ENCODE measurements around the gene CHIA. TPM values are rescaled to one million over a fixed set of nuclear protein-coding genes. Genes with fewer than 3 reads are reported as not detected.

CHIA gene
- total RNA-seq, 4 donors from 2014 or later = 2.6 to 3.6 TPM; not detected in 2

DNA sequence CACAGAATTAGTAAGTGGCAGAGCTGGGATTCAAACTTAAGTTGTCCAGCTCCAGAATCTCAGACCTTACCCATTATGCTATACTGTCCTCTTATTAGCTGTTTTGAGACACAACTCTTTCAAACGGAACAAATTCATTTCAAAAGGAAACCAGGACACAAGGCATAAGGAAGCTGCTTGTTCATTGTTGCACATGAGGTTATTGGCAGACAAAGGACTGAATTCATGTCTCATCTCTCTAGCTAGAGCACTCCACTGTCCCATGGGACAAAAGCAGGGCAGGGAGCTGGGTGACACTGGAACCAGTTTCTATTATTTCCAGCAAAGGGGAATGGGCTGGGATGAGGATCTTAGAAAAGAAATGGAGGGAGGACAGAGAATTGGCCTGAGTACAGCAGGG, 36.8 kb upstream of the CHIA start:
- TF ChIP-seq, protein P1, sequence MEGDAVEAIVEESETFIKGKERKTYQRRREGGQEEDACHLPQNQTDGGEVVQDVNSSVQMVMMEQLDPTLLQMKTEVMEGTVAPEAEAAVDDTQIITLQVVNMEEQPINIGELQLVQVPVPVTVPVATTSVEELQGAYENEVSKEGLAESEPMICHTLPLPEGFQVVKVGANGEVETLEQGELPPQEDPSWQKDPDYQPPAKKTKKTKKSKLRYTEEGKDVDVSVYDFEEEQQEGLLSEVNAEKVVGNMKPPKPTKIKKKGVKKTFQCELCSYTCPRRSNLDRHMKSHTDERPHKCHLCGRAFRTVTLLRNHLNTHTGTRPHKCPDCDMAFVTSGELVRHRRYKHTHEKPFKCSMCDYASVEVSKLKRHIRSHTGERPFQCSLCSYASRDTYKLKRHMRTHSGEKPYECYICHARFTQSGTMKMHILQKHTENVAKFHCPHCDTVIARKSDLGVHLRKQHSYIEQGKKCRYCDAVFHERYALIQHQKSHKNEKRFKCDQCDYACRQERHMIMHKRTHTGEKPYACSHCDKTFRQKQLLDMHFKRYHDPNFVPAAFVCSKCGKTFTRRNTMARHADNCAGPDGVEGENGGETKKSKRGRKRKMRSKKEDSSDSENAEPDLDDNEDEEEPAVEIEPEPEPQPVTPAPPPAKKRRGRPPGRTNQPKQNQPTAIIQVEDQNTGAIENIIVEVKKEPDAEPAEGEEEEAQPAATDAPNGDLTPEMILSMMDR (IDR thresholded peaks at IDR 0.05; ENCODE audit: low read depth) = no peak

DNA sequence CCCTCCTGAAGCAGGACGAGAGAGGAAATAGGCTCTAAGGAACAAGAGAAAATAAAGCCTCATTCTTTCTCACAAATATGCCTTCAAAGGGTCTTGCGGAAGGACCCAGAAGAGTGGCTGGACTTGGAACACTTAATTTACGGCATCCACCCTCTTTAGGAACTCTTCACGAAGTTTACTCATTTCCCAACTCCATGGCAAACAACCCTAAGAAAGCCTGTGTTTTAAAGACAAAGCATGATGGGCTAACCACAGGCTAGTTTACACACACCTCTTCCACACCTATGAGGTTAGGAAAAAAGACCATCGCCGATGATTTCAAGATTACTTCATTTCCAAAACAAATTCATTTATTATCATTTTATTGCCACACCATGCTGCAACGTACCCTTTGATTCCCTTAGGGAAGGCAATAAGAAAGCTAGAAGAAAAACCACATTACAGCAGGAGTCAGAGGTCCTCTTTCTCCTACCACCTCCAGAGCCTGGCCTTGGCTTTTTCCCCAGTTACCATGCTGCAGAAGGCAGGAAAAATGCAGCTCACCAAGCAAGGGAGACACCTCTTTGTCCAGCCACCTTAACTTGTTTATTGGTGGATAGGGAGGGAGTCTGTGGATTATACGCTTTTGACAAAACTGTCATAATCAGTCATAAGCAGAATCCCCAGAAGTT, 33.5 kb upstream of the CHIA start:
- TF ChIP-seq, protein P1 (IDR thresholded peaks at IDR 0.05; ENCODE audit: low read depth) = no peak

DNA sequence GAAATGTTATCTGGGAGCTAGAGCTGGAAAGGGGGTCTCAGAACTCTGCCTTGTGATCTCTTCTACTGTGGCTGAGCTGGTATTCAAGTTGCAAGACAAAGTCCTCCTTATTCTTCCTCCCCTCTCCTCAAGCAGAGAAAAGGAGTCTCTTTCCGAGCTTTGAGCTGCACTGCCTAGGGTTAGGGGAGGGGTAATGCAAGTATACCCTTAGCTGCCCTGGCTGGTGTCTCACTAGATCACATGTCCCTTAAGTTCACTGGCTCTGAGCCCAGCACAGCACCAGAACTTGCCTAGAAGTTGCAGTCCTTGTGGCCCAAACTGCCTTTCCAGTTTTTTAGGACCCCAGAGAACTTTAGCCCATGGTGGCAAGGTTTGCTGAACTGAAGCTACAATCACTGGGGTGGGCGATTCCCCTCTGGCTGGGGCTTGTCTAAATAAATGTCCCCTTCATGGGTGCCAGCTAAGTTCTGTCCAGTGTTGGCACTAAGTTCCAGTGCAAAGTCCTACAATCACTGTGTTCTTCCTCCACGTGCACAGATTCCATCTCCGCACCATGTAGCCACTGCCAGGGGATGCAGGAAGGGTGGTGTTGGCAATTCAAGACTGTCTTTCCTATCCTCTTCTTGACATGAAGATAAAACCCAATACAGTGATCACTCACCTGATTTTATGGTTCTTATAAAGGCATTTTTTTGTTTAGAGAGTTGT, 22.7 kb upstream of the CHIA start:
- TF ChIP-seq, protein P1 (IDR thresholded peaks at IDR 0.05; ENCODE audit: low read depth) = no peak

DNA sequence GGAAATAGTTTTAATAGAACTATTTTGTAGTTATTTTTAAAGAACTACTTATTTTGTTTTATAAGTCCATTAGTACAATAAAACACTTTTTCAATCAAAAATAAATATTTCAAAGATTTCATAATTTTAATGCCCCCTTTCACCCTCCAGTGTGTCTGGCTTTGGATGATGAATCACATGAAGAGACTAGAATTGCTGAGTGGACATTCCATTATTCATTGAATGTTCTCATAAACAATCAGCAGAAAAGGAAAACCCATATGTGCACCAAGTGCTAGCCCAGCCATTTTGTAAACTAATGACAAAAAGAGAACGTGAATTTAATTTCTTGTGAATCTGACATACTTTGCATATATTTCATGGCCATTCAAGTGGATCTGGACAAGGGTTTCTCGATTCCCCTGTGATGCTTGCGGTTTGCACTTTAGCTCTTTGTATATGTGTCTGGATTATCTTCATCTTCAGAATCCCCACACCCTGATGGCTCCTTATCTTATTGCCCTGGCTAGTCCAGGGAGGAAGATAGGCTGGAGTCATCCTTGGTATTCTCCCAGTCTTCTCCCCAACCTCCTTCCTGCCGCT, 20.7 kb upstream of the CHIA start:
- TF ChIP-seq, protein P1 (IDR thresholded peaks at IDR 0.05; ENCODE audit: low read depth) = no peak

DNA sequence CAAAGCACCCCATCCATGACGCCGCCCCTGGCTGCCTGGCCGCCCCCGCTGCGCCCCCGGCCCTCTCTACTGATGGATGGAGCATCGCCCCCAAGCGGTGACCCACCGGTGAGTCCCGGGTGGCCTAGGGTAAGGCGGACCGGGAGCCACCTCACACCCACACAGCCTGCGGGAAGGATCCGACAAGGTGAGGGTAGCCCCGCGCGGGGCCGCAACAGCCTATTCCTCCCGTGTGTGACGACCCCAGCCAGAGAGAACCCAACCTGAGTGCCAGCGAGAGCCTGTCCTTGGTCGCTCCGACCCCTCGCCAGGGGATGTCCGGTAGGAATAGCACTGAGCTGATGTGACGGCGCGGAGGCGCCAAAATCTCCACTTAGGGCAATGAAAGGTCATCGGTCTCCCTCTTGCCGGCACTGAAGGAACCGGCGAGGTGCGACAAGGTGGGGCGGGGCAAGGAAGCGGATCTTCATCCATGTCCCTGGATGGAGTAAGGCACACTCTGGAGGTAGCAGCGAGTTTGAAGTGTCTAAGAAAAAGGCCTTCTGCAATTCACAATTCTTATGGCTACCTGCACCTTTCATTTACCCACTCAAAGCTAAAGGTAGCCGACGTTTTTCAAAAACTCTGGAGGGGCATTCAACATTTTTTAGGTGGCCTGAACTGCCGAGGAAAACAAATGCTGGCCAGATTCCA, 19.7 kb upstream of the CHIA start:
- TF ChIP-seq, protein P1 (IDR thresholded peaks at IDR 0.05; ENCODE audit: low read depth) = no peak

DNA sequence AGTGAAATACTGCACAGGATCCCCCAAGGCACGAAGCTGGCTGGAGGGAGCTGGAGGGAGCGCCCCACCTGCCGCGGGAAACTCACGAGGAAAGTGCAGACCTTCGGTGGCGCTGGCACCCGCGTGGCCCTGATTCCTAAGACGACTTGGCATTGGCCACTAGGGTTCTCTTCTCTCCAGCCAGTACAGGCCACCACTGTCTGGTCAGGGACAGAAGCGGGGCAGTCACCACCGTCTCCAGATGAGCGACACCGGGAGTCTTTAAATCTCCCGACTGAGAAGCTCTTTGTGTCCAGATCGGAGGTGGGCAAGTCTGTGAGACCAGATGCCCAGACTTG, 19.2 kb upstream of the CHIA start:
- TF ChIP-seq, protein P1 (IDR thresholded peaks at IDR 0.05; ENCODE audit: low read depth) = no peak

DNA sequence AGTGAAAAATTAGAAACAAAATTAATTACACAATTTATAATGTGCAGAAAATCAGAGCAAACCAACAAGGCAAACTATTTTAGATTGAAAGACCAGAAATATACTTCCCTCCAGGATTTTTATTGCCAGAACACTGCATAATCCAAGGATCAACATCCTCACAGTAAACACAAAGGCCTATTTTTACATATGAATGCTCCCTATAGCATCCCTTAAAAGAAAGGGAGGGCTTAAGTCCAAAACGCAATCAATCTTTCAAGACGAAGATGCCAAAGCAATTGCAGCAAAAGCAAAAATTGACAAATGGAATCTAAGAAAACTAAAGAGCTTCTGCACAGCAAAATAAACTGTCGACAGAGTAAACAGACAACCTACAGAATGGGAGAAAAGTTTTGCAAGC, 18.6 kb upstream of the CHIA start:
- TF ChIP-seq, protein P1 (IDR thresholded peaks at IDR 0.05; ENCODE audit: low read depth) = no peak

All from subcutaneous adipose tissue (tissue), 4 donors.